Frontal cortex (tissue), 4 donors: ENCODE results near the gene ATXN1. TPM values are rescaled to one million over a fixed set of nuclear protein-coding genes. Genes with fewer than 3 reads are reported as not detected.
"Not testable (repeated sequence)": the region's sequence is repeated elsewhere in the genome, so short reads cannot be mapped to it uniquely, and the experiment has no call there.

Experiments used
- DNase-seq, 2 donors: peaks; one replicate each; pipeline ENCODE4 v3.0.0; 2012; ENCODE audit warnings: low spot score in 2 of 2
- FAIRE-seq: peaks from 2 replicates; lab custom pipeline; 2012; peaks lifted over from hg19 to GRCh38; lab: Jason Lieb, UNC
- total RNA-seq: library from RNA; depleted of rRNA; stranded (reverse); fragments of >200 nt; gene quantifications from one replicate; pipeline ENCODE4 v1.2.3, GENCODE V29; 2014
- donor health status: control.
- donor health status: control.
- donor health status: control.

ATXN1 gene
- 52.2 TPM for total RNA-seq

- peak in 1 of 2 donors; percentile 77 for DNase-seq
- FAIRE-seq, result no peak
These were observed at the start of gene ATXN1 for GRCh38 chr6:16760516-16761470. Gene ATXN1 (minus strand): TSS chr6:16761460.

DNA sequence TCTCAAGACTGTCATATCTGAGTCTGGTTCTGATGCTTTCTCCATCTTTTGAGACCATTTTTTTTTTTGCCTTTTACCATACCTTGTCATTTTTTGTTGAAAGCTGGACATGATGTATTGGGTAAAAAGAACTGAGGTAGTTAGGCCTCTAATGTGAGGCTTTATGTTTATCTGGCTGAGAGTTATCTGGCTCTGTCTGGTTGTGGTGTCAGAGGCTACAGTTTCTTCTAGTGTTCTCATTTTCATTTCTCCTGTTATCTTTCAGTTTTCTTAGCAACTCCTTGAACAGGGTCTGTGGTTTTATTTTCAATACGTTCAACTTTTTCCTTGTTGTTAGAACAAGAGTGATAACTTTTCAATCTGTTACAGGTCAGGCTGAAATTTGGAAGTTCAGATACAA, 49.2 kb upstream of the ATXN1 start:
- no peak for FAIRE-seq
- DNase-seq, result no peak

DNA sequence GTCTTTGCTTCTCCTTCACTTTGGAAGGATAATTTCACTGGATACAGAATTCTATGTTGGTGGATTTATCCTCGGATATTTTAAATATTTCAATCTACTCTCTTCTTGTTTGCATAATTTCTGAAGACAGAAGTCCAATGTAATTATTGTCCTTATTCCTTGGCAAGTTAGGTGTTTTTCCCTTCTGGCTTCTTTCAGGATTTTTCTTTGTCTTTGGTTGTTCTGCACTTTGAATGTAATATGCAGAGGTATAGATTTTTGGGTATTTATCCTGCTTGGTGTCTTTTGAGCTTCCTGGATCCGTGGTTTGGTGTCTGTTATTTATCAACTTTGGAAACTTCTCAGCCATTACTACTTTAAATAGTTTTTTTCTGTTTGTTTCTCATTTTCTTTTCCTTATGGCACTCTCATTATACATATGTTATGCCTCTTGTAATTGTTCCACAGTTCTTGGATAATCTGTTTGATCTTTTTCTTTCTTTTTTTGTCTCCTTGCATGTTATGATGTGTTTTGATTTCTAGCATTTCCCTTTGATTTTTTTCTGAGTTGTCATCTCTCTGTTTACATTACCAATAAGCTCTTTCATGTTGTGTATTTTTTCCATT, 48.6 kb upstream of the ATXN1 start:
- no peak for FAIRE-seq

GRCh38 chr6:16807956-16808355, 46.7 kb upstream of the ATXN1 start:
- DNase-seq (no peak), FAIRE-seq (no peak)

More for the DNA sequence above, 48.6 kb upstream of the ATXN1 start:
- no peak for DNase-seq

GRCh38 chr6:16806363-16806762, 45.1 kb upstream of the ATXN1 start:
- FAIRE-seq (no peak), DNase-seq (no peak)

DNA sequence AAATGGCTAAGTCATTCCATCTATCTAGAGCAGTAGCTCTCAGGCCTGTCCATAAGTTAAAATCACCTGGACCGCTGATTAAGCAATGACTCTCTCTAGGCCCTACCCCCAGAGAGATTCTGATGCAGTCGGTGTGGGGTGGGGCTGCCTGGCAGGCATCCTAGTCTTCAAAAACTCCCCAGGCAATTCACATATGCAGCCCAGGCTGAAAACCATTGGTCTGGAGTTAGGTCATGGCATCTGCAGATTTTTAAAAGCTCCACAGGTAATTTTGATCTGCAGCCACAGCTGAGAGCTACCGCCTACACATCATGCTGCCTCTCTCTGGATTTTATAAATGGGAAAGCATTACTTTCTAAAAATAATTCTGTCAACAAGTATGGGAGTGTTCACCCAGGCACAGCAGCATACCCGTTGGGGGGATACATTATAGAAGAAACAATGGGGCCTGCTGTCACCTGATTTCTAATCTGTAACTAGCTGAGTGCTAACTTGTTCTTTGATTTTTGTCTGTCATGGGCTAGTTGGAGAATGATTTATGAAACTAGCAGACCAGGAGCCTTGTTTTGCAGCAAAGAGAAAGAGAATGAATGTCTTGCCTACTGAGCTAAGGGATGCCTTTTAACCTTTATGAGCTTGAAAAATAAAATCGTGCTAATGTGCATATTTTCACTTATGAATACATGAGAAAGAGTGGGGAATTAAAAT, 44.1 kb upstream of the ATXN1 start:
- no peak for DNase-seq
- FAIRE-seq, result no peak

DNA sequence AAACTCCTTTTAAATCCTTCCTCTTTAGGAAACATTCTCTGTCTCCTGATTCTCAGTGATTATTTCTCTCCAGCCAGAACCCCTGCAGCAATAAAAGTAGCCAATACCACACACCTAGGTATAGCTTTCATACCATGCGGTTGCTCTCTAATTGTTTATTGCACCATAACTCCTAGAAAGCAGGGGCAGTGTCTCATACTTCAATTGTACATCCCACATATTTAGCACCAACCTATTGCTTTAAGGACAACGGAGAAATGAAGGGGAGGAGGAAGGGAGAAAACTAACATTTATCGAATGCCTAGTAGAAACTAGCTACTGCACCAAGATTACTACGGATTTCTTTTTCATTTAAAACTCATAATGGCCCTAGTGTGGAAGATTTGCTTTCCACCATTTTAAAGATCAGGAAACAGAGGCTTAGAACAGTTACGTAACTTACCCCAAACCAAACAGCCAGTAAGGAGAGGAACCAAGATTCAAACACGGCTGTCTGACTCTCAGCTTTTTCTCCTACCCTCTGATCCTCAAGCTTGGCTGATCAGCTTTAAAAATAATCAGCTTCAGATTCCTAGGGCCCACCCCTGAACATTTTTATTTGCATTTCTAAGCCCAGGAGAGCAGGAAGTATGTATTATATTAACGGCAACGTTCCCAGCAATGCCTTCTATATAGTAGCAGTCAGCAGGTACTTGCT, 43.4 kb upstream of the ATXN1 start:
- FAIRE-seq (no peak), DNase-seq (no peak)

DNA sequence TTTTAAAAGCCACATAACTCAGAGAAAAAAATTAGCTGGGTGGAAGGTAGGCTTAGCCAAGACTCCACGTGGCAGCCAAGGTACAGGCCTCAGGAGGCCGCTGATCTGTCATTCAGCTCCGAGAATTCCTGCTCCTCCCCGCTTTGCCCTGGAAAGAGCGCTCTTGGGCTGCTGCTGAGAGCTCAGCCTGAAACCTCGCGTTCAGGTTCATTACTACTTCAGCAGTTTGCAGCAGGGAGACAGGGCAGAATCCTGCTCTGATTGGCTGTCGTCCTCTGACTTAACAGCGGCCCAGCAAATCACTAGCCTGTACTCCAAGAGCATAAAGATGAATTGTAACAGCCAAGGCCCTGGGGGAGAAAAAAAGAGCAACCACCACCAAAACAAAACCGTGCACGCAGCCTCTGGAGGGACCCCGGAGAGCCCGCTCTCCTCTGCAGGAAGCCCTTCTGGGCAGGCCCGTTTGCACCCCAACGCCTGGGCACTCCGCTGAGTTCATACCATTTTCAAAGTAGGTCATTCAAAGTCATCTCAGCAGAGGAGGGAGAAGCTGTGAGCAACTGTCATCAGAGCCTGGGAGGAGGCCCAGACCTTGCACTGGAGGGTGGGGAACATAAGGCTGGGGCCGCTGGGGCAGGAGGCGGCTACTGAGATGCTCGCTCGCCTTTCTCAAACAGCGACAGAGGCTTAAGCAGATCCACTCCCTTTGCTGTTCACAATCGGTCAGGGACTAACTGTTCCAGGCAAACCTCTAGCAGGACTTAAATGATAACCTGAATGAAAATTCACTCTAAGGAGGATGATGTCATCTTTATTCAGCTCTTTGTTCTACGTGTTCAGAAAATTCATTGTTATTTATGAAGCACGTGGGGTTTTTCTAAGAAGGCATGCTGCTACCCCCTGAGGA, 42.3 kb upstream of the ATXN1 start:
- FAIRE-seq, result no peak
- peak; percentile 9 to 48 for DNase-seq

DNA sequence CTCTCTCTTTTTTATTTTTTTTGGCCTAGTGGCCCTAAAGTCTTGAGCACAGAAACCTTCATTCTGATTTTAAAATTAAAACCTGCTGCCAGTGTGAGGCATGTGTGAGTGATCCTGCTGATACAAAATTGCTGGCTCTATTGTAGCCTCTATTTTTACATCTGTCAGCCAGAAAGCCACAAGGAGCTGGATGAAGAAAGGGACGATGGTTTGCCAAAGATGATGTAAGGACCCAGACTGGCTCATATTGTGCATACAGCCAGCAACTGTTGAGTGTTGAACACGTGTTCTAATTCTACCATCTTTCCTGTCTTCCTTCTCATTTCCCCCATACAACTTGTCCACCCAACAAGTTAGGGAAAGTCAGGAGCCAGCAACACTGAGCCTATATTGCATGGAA, 40.8 kb upstream of the ATXN1 start:
- no peak for FAIRE-seq
- DNase-seq, result no peak

- no peak for FAIRE-seq
These were observed 39.7 kb upstream of the ATXN1 start for GRCh38 chr6:16800942-16801341.

DNA sequence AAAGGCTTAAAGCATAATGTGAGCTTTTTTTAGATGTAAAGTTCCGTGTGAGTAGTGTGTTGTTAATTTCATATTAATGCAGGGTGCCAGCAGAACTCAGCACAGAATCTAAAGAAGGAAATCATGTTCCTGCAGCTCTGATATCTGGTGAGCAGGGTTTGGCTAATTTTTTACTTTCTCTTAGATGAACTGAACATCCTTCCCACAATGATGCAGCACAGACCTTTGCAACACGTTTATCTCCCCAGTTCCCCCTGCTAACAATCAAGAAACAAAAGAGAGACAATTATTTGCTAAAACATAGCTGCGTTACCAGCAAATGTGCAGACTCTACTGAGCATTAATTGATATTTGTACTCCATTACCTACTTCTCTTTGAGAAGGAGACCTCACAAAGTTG, 39.1 kb upstream of the ATXN1 start:
- no peak for DNase-seq
- no peak for FAIRE-seq

More at GRCh38 chr6:16800942-16801341, 39.7 kb upstream of the ATXN1 start:
- no peak for DNase-seq

DNA sequence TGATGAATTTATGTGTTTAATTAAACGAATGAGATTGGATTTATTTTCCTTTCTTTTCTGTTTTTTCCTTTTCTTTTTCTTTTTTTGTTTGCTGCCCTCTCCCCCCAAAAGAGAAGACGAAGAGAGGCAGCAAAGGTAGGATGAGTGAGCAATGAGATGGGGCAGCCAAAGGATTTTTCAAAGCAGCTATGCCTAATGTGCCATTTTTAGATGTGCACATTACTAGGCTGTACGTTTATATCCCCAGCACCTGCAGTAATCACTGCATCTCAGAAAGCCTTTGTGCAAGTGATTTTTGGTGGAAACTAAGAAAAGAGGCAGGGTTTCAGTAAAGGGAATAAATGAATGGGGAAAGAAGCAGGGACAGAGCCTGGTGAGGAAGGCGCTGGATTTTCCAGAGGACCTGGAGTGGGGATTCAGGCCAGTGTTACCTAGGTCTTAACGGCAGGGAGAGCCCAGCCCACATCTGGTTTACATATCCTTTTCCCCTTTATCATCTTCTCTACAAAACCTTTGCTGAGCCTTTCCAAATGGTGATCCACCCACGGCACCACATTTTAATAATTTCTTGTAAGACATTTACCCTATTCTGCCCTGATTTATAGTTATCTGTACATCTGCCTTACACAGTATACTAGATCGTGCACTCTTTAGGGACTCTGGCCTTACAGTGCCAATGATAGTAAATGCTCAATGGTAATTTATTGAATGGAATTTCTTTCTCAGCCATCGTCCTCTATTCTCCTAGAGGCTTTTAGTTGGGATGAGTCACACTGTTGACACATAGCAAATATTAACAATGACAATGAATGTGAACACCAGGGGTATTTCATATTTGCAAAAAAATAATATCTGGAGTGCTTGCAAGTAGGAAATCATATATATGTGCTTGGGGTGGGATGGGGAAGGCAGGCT, 38.3 kb upstream of the ATXN1 start:
- no peak for DNase-seq
- no peak for FAIRE-seq

DNA sequence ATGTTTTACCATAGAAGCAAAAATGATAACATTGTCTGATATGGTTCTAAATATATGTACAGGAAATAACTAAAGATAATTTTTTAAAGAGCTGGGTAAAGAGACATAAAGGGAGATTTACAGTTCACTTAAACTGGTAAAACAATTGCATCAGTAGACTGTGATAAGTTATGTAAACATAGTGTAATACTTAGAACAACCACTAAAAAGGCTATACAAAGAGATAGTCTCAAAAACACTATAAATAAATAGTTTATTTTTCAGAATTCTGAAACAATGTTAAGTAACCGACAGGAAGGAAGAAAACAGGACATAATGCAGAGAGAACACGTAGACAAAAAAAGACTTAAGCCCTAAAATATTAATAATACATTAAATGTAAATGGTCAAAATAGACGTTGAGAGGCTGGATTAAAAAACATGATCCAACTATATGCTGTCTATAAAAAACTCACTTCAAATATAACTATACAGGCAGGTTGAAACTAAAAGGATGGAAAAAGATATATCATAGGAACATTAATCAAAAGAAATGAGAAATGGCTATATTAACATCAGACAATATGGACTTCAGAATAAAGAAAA, 32.7 kb upstream of the ATXN1 start:
- no peak for DNase-seq
- no peak for FAIRE-seq

- DNase-seq (no peak), FAIRE-seq (no peak)
These were observed 28.2 kb upstream of the ATXN1 start for GRCh38 chr6:16789329-16790038.

- DNase-seq (no peak), FAIRE-seq (no peak)
These were observed 25.9 kb upstream of the ATXN1 start for GRCh38 chr6:16787128-16787682.

GRCh38 chr6:16785496-16785895, 24.2 kb upstream of the ATXN1 start:
- no peak for DNase-seq
- FAIRE-seq, result no peak

- FAIRE-seq, DNase-seq: not testable (repeated sequence)
These were observed 23.7 kb upstream of the ATXN1 start for GRCh38 chr6:16784957-16785356.
